ENCODE measurements around the gene TOM1L2.
A peak's percentile ranks its signal among the peaks of the same experiment; 100 is the strongest.

TOM1L2 gene

DNA sequence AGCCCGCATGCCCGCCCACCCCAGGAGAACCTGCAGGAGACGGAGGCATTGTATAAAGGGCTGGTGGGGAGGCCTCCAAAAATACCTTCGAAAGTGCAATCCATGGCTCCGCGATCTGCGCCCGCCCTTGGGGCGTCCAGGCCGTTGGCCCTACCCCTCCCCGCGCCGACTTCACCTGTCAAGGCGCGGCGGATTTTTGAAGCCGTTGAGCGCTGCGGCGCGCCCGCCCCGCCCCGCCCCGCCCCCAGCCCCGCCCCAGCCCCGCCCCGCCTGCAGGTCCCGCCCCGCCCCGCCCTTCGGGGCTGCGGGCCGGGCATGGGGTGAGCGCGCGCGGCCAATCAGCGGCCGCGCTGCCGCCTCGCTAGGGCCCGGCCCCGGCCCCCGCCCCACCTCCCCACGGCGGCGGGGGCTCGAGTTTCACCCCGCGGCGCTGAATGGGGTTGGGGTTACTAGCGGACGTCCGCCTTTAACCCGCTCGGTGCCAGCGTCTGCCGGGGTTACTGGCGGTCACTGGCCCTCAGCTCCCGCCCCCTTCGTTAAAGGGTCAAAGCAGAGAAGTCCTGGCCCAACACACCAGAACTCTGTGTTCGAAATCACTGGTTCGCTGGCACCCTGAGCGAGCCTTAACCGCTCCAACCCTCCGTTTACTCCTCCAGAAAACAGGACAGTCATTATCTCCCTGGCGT lies 148.6 kb downstream of the TOM1L2 start:
- Histone ChIP-seq H3K4me1 (peaks cover 34% of the 10 kb centered on the region), H3K9me3 (no peaks in the 10 kb centered on the region), H3K36me3 (peaks cover 9% of the 10 kb centered on the region), H3K27me3 (no peaks in the 10 kb centered on the region), H3K4me3 (ENCODE audit: low read depth, low read length) (peak overlapping the region; percentile 48)
- TF ChIP-seq, protein P1, sequence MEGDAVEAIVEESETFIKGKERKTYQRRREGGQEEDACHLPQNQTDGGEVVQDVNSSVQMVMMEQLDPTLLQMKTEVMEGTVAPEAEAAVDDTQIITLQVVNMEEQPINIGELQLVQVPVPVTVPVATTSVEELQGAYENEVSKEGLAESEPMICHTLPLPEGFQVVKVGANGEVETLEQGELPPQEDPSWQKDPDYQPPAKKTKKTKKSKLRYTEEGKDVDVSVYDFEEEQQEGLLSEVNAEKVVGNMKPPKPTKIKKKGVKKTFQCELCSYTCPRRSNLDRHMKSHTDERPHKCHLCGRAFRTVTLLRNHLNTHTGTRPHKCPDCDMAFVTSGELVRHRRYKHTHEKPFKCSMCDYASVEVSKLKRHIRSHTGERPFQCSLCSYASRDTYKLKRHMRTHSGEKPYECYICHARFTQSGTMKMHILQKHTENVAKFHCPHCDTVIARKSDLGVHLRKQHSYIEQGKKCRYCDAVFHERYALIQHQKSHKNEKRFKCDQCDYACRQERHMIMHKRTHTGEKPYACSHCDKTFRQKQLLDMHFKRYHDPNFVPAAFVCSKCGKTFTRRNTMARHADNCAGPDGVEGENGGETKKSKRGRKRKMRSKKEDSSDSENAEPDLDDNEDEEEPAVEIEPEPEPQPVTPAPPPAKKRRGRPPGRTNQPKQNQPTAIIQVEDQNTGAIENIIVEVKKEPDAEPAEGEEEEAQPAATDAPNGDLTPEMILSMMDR (IDR thresholded peaks at IDR 0.05; ENCODE audit: low read depth, low read length), result no peak
- peak; percentile 79 for DNase-seq

DNA sequence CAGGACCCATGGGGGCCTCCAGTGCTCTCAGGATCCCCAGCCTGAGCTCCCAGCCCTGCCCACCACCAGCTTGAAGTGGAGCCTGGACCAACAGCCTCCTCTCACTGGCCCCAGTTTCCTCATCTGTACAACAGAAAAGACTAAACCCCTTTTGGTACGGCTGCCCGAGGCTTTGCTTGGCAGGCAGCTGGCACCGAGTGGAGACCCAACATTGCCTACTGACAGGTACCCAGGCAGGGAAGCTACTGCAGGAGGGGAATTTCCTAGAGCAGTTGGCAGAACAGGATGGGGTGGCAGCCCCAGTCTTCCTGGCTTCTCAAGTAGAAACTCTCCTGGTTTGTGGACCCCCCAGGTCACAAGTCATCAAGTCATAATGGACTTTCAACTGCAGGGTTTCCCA lies 149.6 kb downstream of the TOM1L2 start:
- Histone ChIP-seq H3K4me3 (ENCODE audit: low read depth, low read length) (peak overlapping the region; percentile 48), H3K36me3 (peaks cover 15% of the 10 kb centered on the region)

DNA sequence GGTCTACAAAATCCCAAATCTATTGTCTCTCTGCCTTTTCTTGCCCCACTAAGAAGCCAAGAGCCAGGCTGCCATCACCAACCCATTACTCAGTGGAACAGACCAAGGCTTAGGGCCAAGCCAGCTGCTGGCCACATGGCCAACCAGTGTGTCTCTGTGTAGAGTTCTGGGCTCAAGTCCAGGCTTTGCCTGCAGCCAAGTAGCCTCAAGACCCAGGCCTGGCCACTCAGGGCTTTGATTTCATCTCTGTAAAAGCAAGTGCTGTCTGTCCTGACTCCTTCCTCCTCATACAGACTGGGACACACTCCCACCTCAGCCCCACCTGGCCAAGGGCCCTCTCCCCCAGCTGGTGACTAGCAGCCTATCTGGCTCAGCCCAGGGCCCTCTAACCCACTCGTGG lies 150.0 kb downstream of the TOM1L2 start:
- DNase-seq, result no peak
- TF ChIP-seq, protein P1 (IDR thresholded peaks at IDR 0.05; ENCODE audit: low read depth, low read length), result no peak
- Histone ChIP-seq H3K36me3 (peaks cover 19% of the 10 kb centered on the region), H3K4me1 (peaks cover 39% of the 10 kb centered on the region), H3K9me3 (no peaks in the 10 kb centered on the region), H3K4me3 (ENCODE audit: low read depth, low read length) (peak overlapping the region; percentile 48), H3K27me3 (no peaks in the 10 kb centered on the region)

More for the DNA sequence above, 149.6 kb downstream of the TOM1L2 start:
- Histone ChIP-seq H3K9me3 (no peaks in the 10 kb centered on the region), H3K4me1 (peaks cover 39% of the 10 kb centered on the region), H3K27me3 (no peaks in the 10 kb centered on the region)
- DNase-seq, result no peak
- TF ChIP-seq, protein P1 (IDR thresholded peaks at IDR 0.05; ENCODE audit: low read depth, low read length), result no peak

DNA sequence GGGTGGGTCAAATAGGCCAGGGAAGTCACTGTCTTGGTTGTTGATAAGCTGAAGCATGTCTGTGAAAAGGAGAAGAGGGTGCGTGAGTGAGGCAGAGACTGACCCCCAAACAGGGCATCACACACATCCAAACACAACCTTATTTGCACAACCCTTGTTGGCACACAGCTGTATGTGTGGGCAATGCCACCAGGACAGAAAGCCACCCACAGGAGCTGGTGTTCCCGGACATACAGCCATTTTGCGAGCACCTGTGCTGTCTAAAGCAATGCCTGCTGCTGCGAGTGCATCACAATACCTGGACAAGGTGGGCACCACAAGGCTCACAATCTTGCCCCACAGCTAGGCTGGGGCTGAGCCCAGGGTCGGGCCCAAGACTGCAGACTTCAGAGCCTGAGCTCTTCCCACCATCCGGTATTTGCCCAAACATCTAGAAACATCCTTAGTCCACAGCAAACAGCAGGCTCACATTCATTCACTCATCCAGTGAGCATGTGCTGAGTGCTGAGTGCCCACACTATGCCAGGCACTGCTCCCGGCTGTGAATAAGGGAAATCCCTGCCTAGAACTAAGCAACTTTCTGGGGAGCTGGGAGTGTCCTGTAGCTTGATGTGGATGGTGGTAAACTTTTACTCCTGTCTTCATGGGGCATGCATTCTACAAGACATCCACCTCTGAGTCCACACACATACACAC lies 151.6 kb downstream of the TOM1L2 start:
- H3K4me3 ChIP-seq (ENCODE audit: low read depth, low read length), result no peak overlapping the region
- H3K4me1 ChIP-seq, result peaks cover 39% of the 10 kb centered on the region
- H3K36me3 ChIP-seq, result peaks cover 30% of the 10 kb centered on the region
- H3K9me3 ChIP-seq, result no peaks in the 10 kb centered on the region
- TF ChIP-seq, protein P1 (IDR thresholded peaks at IDR 0.05; ENCODE audit: low read depth, low read length), result no peak
- DNase-seq, result no peak
- no peaks in the 10 kb centered on the region for H3K27me3 ChIP-seq

GRCh38 chr17:17820046-17820445 lies 152.2 kb downstream of the TOM1L2 start:
- H3K4me3 ChIP-seq (ENCODE audit: low read depth, low read length), result no peak overlapping the region
- H3K36me3 ChIP-seq, result peaks cover 34% of the 10 kb centered on the region
- TF ChIP-seq, protein P1 (IDR thresholded peaks at IDR 0.05; ENCODE audit: low read depth, low read length), result no peak
- peaks cover 38% of the 10 kb centered on the region for H3K4me1 ChIP-seq
- no peaks in the 10 kb centered on the region for H3K27me3 ChIP-seq
- H3K9me3 ChIP-seq, result no peaks in the 10 kb centered on the region
- DNase-seq, result no peak

DNA sequence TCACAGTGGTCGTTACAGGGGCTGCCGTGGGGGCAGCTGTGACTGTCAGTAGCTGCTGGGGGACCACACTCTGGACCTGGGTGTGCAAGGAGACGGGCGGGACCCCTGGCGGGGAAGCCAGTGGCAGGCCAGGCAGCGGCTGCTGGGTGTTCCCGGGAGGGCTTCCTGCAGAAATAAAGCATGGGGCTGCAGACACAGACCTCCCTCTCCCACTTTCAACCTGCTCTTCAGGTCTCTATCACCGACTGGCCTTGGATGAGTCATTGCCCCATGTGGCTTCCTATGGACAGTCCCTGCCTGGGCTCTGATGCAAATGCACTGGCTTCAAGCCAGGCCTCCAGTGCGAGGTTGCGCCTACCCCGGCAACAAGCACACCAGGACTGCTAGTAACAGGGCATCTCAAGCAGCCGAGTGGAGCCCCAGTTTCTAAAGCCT lies 152.6 kb downstream of the TOM1L2 start:
- TF ChIP-seq, protein P1 (IDR thresholded peaks at IDR 0.05; ENCODE audit: low read depth, low read length), result no peak
- Histone ChIP-seq H3K27me3 (no peaks in the 10 kb centered on the region), H3K9me3 (no peaks in the 10 kb centered on the region), H3K4me1 (peaks cover 33% of the 10 kb centered on the region), H3K4me3 (ENCODE audit: low read depth, low read length) (no peak overlapping the region), H3K36me3 (peaks cover 38% of the 10 kb centered on the region)
- DNase-seq, result peak; percentile 85
